Fibroblast of pulmonary artery (primary cell): ENCODE results near the gene WDR1.

Experiments used
- DNase-seq: peaks from one replicate; pipeline ENCODE4 v3.0.0-alpha.2; 2010; ENCODE audit warnings: low read depth
- H3K4me3 ChIP-seq: replicated peaks from 2 replicates; pipeline ENCODE4 v1.5.1; 2011; ENCODE audit warnings: low read depth, mild to moderate bottlenecking, control low read depth, low read length, moderate library complexity
- CTCF ChIP-seq: IDR thresholded peaks from 2 replicates; pipeline ENCODE4 v1.5.1; 2011; ENCODE audit warnings: mild to moderate bottlenecking, control low read depth, low read length, inconsistent platforms; ENCODE audit errors: missing control alignments

WDR1 gene

DNA sequence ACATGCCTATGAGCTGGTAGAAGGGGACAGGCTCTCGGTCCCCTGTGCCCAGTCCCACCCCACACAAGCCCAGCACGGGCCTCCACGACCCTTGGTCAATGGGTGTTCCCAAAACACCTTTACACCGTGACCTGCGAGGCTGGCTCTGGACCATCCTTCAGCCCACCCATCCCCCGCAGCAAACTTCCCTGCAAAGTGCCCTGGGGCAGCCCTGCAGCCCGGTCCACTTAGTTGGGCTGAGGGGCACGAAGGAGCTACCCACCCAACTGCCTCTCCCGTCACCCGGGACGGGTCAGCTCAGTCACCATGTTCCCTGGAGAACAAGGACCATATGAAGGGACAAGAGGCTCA is 23.4 kb downstream of the WDR1 start:
- H3K4me3 ChIP-seq = no peak overlapping the region
- TF ChIP-seq CTCF = no peak

GRCh38 chr4:10092481-10093270 is 23.9 kb downstream of the WDR1 start:
- no peak for TF ChIP-seq CTCF
- H3K4me3 ChIP-seq = no peak overlapping the region
- peak; percentile 31 for DNase-seq

More for the DNA sequence above, 23.4 kb downstream of the WDR1 start:
- DNase-seq = no peak

GRCh38 chr4:10091531-10092181 is 24.9 kb downstream of the WDR1 start:
- DNase-seq = no peak
- H3K4me3 ChIP-seq = no peak overlapping the region
- TF ChIP-seq CTCF = no peak

DNA sequence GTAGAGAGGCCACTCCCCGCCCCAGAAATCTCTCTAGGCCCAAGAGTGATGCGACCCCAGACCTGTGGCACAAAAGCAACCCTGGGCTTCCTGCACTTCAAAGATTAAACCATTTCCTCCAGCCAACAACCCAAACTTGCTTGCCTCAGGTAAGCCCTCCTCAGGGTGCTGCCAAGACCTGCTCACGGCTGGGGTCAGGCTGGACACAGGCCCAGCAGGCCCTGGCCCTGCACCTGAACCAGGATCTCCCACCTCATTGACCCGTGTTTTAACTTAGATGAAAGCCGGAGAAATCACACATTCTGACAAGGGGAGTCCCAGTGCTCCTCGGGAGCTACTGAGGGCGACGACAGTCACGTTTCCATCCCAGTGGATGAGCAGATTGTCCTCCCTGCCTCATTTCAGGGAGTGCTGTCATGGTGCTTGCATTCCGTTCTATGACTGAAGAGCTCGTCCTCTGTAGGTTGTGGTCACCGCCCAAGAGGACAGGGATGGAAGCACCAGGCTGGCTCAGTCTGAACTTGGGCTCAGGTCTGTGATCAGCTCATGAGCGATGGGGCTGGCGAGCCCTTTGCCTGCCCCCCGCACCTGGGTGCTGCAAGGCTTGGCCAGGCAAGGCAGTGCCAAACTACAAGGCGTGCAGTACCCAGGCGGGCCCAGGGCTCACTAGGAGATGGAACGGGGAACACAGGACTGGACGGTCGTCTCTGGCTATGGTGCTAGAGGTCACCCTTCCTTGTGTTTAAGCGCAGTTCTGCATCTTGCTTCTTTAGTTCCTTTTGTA is 25.9 kb downstream of the WDR1 start:
- no peak for DNase-seq
- H3K4me3 ChIP-seq = no peak overlapping the region
- no peak for TF ChIP-seq CTCF

- DNase-seq = no peak
- no peak overlapping the region for H3K4me3 ChIP-seq
- peak; percentile 38 for TF ChIP-seq CTCF
Measured at GRCh38 chr4:10089346-10089745, 27.3 kb downstream of the WDR1 start.

GRCh38 chr4:10088135-10089010 is 28.2 kb downstream of the WDR1 start:
- no peak for TF ChIP-seq CTCF
- no peak for DNase-seq
- H3K4me3 ChIP-seq = no peak overlapping the region
